Smooth muscle cell (in vitro differentiated cells): ENCODE measurements around the gene CLSTN1. TPM values are rescaled to one million over a fixed set of nuclear protein-coding genes. Genes with fewer than 3 reads are reported as not detected.

Source experiments
- DNase-seq: peaks from one replicate; lab custom pipeline; 2025; ENCODE audit not compliant: unreplicated experiment; lab: John Stamatoyannopoulos, UW
- H2AFZ ChIP-seq: fragments of 200-600 bp; sonication (generic); 2 replicates; pipeline ENCODE4 v1.6.0; 2016; ENCODE audit warnings: antibody characterized with exemption, low read depth, mild to moderate bottlenecking
- H3F3A ChIP-seq: fragments of 200-600 bp; sonication (generic); 2 replicates; pipeline ENCODE4 v1.6.0; 2017; ENCODE audit warnings: antibody characterized with exemption, low read depth
- H3K27ac ChIP-seq: fragments of 200-600 bp; sonication (generic); 2 replicates; pipeline ENCODE4 v1.5.1; 2016; ENCODE audit warnings: low read depth, mild to moderate bottlenecking
- H3K27me3 ChIP-seq: fragments of 200-600 bp; sonication (generic); 2 replicates; pipeline ENCODE4 v1.6.1; 2016; ENCODE audit warnings: low read depth, mild to moderate bottlenecking
- H3K36me3 ChIP-seq: fragments of 200-600 bp; sonication (generic); 2 replicates; pipeline ENCODE4 v1.5.1; 2016; ENCODE audit warnings: low read depth
- H3K4me1 ChIP-seq: fragments of 200-600 bp; sonication (generic); 2 replicates; pipeline ENCODE4 v1.5.1; 2016; ENCODE audit warnings: low read depth
- H3K4me2 ChIP-seq: fragments of 200-600 bp; sonication (generic); 2 replicates; pipeline ENCODE4 v1.6.0; 2016; ENCODE audit warnings: mild to moderate bottlenecking
- H3K4me3 ChIP-seq: fragments of 200-600 bp; sonication (generic); 2 replicates; pipeline ENCODE4 v1.5.1; 2016; ENCODE audit warnings: mild to moderate bottlenecking
- H3K79me2 ChIP-seq: fragments of 200-600 bp; sonication (generic); 2 replicates; pipeline ENCODE4 v1.6.0; 2016; ENCODE audit warnings: low read depth, mild to moderate bottlenecking
- H3K9ac ChIP-seq: fragments of 200-600 bp; sonication (generic); 2 replicates; pipeline ENCODE4 v1.6.0; 2016; ENCODE audit warnings: low read depth
- H3K9me3 ChIP-seq: fragments of 200-600 bp; sonication (generic); replicated peaks from 2 replicates; pipeline ENCODE4 v1.5.1; 2016; ENCODE audit warnings: low read depth
- H4K20me1 ChIP-seq: fragments of 200-600 bp; sonication (generic); 2 replicates; pipeline ENCODE4 v1.6.0; 2016; ENCODE audit warnings: low read depth
- WGBS: methylation state at CpG from one replicate; pipeline ENCODE4 v1.1.7; 2016; ENCODE audit warnings: low lambda C conversion rate; 5-methylcytosine and 5-hydroxymethylcytosine counted together
- polyA plus RNA-seq: library from polyadenylated mRNA; unstranded; fragments of >200 nt; fragmentation: Nextera tagmentation; extraction: Ambion mirVana; gene quantifications from 2 replicates; pipeline ENCODE4 v1.2.1, GENCODE V29; 2016
- total RNA-seq: library from RNA; depleted of rRNA; stranded (reverse); fragments of >200 nt; gene quantifications from 2 replicates; pipeline ENCODE4 v1.2.3, GENCODE V29; 2014
- TF ChIP-seq, protein P1 (sequence below): fragments of 200-600 bp; sonication (generic); IDR thresholded peaks from 2 replicates; pipeline ENCODE4 v1.5.1; 2017; ENCODE audit warnings: borderline replicate concordance, mild to moderate bottlenecking, antibody characterized with exemption; ENCODE audit not compliant: insufficient read depth, poor library complexity, severe bottlenecking

The CLSTN1 gene
- total and polyA plus RNA-seq, 2 experiments from 2014 or later: 51.3 to 83.5 TPM

DNA sequence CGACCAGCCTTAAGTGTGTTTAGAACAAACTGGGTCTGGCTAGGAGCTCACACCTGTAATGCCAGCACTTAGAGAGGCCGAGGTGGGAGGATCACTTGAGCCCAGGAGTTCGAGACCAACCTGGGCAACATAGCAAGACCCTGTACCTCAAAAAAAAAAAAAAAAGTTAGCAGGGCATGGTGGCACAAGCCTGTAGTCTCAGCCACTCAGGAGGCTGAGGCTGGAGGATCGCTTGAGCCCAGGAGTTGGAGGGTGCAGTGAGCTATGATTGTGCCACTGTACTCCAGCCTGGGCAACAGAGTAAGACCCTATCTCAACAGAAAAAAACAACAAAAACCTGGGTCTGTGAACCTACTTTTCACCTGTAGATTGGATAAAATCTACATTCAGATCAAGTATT lies 117.6 kb downstream of the CLSTN1 start:
- Histone ChIP-seq H3K9ac (no peak overlapping the region), H3K36me3 (no peaks in the 10 kb centered on the region), H3K27ac (no peak overlapping the region), H3K79me2 (no peaks in the 10 kb centered on the region), H3F3A (no peaks in the 10 kb centered on the region), H2AFZ (no peak overlapping the region), H3K27me3 (no peaks in the 10 kb centered on the region), H3K4me2 (no peak overlapping the region), H3K4me1 (no peaks in the 10 kb centered on the region), H3K9me3 (no peaks in the 10 kb centered on the region), H3K4me3 (no peak overlapping the region), H4K20me1 (no peaks in the 10 kb centered on the region)
- no peak for DNase-seq
- TF ChIP-seq, protein P1, sequence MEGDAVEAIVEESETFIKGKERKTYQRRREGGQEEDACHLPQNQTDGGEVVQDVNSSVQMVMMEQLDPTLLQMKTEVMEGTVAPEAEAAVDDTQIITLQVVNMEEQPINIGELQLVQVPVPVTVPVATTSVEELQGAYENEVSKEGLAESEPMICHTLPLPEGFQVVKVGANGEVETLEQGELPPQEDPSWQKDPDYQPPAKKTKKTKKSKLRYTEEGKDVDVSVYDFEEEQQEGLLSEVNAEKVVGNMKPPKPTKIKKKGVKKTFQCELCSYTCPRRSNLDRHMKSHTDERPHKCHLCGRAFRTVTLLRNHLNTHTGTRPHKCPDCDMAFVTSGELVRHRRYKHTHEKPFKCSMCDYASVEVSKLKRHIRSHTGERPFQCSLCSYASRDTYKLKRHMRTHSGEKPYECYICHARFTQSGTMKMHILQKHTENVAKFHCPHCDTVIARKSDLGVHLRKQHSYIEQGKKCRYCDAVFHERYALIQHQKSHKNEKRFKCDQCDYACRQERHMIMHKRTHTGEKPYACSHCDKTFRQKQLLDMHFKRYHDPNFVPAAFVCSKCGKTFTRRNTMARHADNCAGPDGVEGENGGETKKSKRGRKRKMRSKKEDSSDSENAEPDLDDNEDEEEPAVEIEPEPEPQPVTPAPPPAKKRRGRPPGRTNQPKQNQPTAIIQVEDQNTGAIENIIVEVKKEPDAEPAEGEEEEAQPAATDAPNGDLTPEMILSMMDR: no peak
- 87% methylated on average over 4 of the region's 4 CpGs for WGBS

DNA sequence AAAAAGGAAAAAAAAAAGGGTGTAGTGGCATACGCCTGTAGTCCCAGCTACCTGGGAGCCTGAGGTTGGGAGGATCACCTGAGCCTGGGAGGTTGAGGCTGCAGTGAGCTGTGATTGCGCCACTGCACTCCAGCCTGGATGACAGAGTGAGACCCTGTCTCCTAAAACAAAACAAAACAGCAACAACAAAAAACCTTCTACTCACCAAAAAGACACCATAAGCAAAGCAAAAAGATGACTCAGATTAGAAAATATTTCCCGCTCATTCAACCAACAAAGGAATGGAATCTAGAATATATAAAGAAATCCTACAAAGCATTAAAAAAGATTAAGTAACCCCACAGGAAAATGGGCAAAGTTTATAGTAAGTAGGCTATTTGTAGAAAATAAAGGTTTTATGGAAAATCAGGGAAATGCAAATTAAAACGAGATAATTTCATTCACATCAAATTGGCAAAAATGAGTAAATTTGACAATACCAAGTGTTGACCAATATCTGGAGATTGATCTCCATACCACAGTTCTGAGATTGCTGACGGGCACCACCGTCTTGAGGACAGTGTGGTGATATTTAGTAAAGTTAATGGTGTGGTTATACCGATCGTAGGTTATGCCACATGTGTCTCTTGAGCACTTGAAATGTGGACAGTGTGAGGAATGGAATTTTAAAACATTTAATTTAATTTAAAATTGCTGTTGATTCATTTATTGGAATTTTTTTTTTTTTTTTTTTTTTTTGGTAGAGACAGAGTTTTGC lies 118.2 kb downstream of the CLSTN1 start:
- DNase-seq: no peak
- H3K4me1 ChIP-seq: no peaks in the 10 kb centered on the region
- H3K4me2 ChIP-seq: no peak overlapping the region
- H3K36me3 ChIP-seq: no peaks in the 10 kb centered on the region
- H3K9me3 ChIP-seq: no peaks in the 10 kb centered on the region
- H3F3A ChIP-seq: no peaks in the 10 kb centered on the region
- TF ChIP-seq, protein P1: no peak
- H4K20me1 ChIP-seq: no peaks in the 10 kb centered on the region
- no peak overlapping the region for H2AFZ ChIP-seq
- H3K79me2 ChIP-seq: no peaks in the 10 kb centered on the region
- H3K9ac ChIP-seq: no peak overlapping the region
- 91% methylated on average over 8 of the region's 8 CpGs for WGBS
- H3K4me3 ChIP-seq: no peak overlapping the region
- H3K27me3 ChIP-seq: no peaks in the 10 kb centered on the region
- no peak overlapping the region for H3K27ac ChIP-seq

DNA sequence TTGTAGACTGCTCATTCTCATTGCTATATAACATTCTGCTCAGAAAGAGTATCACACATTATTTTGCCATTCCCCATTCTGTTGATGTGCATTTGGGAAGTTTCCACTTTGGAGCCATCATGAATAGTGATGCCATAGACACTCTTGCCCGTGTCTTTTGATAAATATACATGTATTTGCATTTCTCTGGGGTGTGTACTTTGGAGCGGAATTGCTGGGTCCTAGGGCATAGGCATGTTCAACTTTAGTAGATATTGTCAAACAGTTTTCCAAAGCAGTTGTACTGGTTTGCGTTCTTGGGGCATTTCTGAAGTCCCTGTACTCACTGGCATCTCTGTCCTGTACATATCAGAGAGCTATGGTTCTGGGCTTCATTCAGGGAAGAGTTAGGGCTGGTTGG lies 120.1 kb downstream of the CLSTN1 start:
- Histone ChIP-seq H3K4me1 (no peaks in the 10 kb centered on the region), H3K36me3 (no peaks in the 10 kb centered on the region), H3K79me2 (no peaks in the 10 kb centered on the region), H3K4me3 (no peak overlapping the region), H3K27ac (no peak overlapping the region), H3K4me2 (no peak overlapping the region), H3K9me3 (no peaks in the 10 kb centered on the region), H3F3A (peaks cover 5% of the 10 kb centered on the region), H4K20me1 (no peaks in the 10 kb centered on the region), H3K27me3 (no peaks in the 10 kb centered on the region), H2AFZ (no peak overlapping the region), H3K9ac (no peak overlapping the region)
- DNase-seq: no peak
- WGBS: 97% methylated on average over 3 of the region's 3 CpGs
- TF ChIP-seq, protein P1: no peak

DNA sequence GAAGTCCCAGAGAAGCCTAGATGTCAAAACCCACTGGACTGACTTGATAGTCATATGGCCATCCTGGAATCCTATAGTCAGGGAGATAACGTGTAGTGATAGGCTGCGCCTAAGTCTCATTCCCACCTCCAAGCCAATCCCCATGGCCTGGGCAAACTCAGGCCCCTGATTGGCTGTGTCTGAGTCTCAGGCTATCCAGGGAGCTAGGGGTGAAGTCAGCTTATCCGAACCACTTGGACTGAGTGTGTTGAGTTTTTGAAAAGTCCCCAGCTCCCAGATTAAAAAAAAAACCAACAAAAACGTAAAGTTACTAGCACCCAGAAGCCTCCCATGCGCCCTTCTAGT lies 120.6 kb downstream of the CLSTN1 start:
- DNase-seq: no peak
- WGBS: 93% methylated on average over 5 of the region's 5 CpGs
- H3K4me2 ChIP-seq: no peak overlapping the region
- no peaks in the 10 kb centered on the region for H3K4me1 ChIP-seq
- H3K4me3 ChIP-seq: no peak overlapping the region
- H3K9me3 ChIP-seq: no peaks in the 10 kb centered on the region
- H3K79me2 ChIP-seq: no peaks in the 10 kb centered on the region
- H3K27me3 ChIP-seq: no peaks in the 10 kb centered on the region
- no peak overlapping the region for H2AFZ ChIP-seq
- TF ChIP-seq, protein P1: no peak
- H3K27ac ChIP-seq: no peak overlapping the region
- H3F3A ChIP-seq: peaks cover 5% of the 10 kb centered on the region
- H3K9ac ChIP-seq: no peak overlapping the region
- H3K36me3 ChIP-seq: no peaks in the 10 kb centered on the region
- H4K20me1 ChIP-seq: no peaks in the 10 kb centered on the region
